Loucy (cell line): ENCODE results near the gene BEST4.

Source experiments
- CTCF ChIP-seq: fragments of 200-600 bp; sonication (generic); conservative IDR thresholded peaks from 2 replicates; pipeline ENCODE4 v1.5.1; 2014; ENCODE audit warnings: mild to moderate bottlenecking, antibody characterized with exemption, low read length
- EZH2phosphoT487 ChIP-seq: fragments of 200-600 bp; IDR thresholded peaks from 2 replicates; pipeline ENCODE4 v1.6.1; 2018; ENCODE audit warnings: antibody characterized with exemption, mild to moderate bottlenecking, moderate library complexity, borderline replicate concordance

- TF ChIP-seq CTCF (no peak), EZH2phosphoT487 (no peak)
These were observed 18.2 kb upstream of the BEST4 start for GRCh38 chr1:44806025-44806703.
